IMR-90 (cell line): ENCODE results near the gene PRSS8. TPM values are rescaled to one million over a fixed set of nuclear protein-coding genes. Genes with fewer than 3 reads are reported as not detected.

Experiments
- ATAC-seq: fragments of 200-7000 bp; cut with Tn5 transposase; 2 replicates; pipeline ENCODE4 v1.9.1; 2020; ENCODE audit warnings: low read depth, mild to moderate bottlenecking, moderate library complexity
- BruUV-seq: library from RNA; stranded (reverse); fragments of 400-500 nt; replicated peaks from 2 replicates; lab custom pipeline; 2021; lab: Mats Ljungman, UMichigan
- CTCF ChIA-PET: fragments of 300-600 bp; formaldehyde crosslinking; extraction: SDS; loops from one replicate; lab custom pipeline; 2021; ENCODE audit warnings: antibody characterized with exemption; lab: Yijun Ruan, JAX
- POLR2A ChIA-PET: fragments of 300-600 bp; sonication (Branson Sonifier 250); formaldehyde crosslinking; loops from one replicate; lab custom pipeline; 2022; ENCODE audit warnings: antibody characterized with exemption; ENCODE audit not compliant: unreplicated experiment; lab: Charles Lee
- DNase-seq: peaks from one replicate; pipeline ENCODE4 v3.0.0; 2013
- H2AFZ ChIP-seq: replicated peaks from 2 replicates; pipeline ENCODE3; 2013; ENCODE audit warnings: low read length, mild to moderate bottlenecking; ENCODE audit not compliant: poor library complexity
- H2AK5ac ChIP-seq: 2 replicates; pipeline ENCODE4 v1.6.1; 2013; ENCODE audit warnings: low read depth, low read length, inconsistent platforms
- H2AK9ac ChIP-seq: replicated peaks from 2 replicates; pipeline ENCODE3; 2013; ENCODE audit warnings: mild to moderate bottlenecking, low read depth, low read length, moderate library complexity; ENCODE audit not compliant: poor library complexity
- H2BK120ac ChIP-seq: 2 replicates; pipeline ENCODE4 v1.6.1; 2013; ENCODE audit warnings: low read depth, low read length, inconsistent platforms
- H2BK15ac ChIP-seq: 3 replicates; pipeline ENCODE4 v1.6.1; 2013; ENCODE audit warnings: low read depth, low read length, inconsistent platforms
- H2BK20ac ChIP-seq: 2 replicates; pipeline ENCODE4 v1.6.1; 2013; ENCODE audit warnings: low read depth, mild to moderate bottlenecking, inconsistent platforms, low read length, moderate library complexity
- H2BK5ac ChIP-seq: 2 replicates; pipeline ENCODE4 v1.6.1; 2013; ENCODE audit warnings: mild to moderate bottlenecking, low read depth, low read length, inconsistent platforms; ENCODE audit not compliant: poor library complexity, severe bottlenecking
- H3K14ac ChIP-seq: replicated peaks from 2 replicates; pipeline ENCODE4 v1.6.1; 2013; ENCODE audit warnings: low read depth, low read length, inconsistent platforms
- H3K18ac ChIP-seq: 2 replicates; pipeline ENCODE4 v1.6.1; 2013; ENCODE audit warnings: low read depth, low read length, control low read depth
- H3K23ac ChIP-seq: 2 replicates; pipeline ENCODE4 v1.6.1; 2013; ENCODE audit warnings: low read depth, low read length, inconsistent platforms
- H3K27ac ChIP-seq: 2 replicates; pipeline ENCODE4 v1.5.1; 2013; ENCODE audit warnings: mild to moderate bottlenecking, control low read depth, low read length; ENCODE audit not compliant: insufficient read depth
- H3K27me3 ChIP-seq: 2 replicates; pipeline ENCODE4 v1.6.1; 2013; ENCODE audit warnings: low read length; ENCODE audit not compliant: control insufficient read depth, insufficient read depth
- H3K36me3 ChIP-seq: 2 replicates; pipeline ENCODE4 v1.6.1; 2013; ENCODE audit warnings: low read length, mixed read lengths; ENCODE audit not compliant: control insufficient read depth, insufficient read depth
- H3K4ac ChIP-seq: 2 replicates; pipeline ENCODE4 v1.6.1; 2013; ENCODE audit warnings: low read depth, low read length, inconsistent platforms
- H3K4me1 ChIP-seq: 2 replicates; pipeline ENCODE4 v1.6.1; 2013; ENCODE audit warnings: low read length, mixed read lengths; ENCODE audit not compliant: control insufficient read depth, insufficient read depth
- H3K4me2 ChIP-seq: 2 replicates; pipeline ENCODE4 v1.6.1; 2013; ENCODE audit warnings: low read depth, mild to moderate bottlenecking, control low read depth, low read length, moderate library complexity
- H3K4me3 ChIP-seq: 2 replicates; pipeline ENCODE4 v1.5.1; 2013; ENCODE audit warnings: low read depth, mild to moderate bottlenecking, control low read depth, low read length, moderate library complexity; ENCODE audit not compliant: insufficient read depth
- H3K56ac ChIP-seq: 2 replicates; pipeline ENCODE4 v1.6.1; 2013; ENCODE audit warnings: low read length, inconsistent platforms; ENCODE audit not compliant: insufficient read depth; ENCODE audit errors: extremely low read depth
- H3K79me1 ChIP-seq, 2 experiments: 2 replicates each; pipeline ENCODE4 v1.6.1; 2013; ENCODE audit warnings: low read length in 2 of 2, inconsistent platforms in 1 of 2, low read depth in 1 of 2
- H3K9ac ChIP-seq: 2 replicates; pipeline ENCODE4 v1.6.1; 2013; ENCODE audit warnings: low read depth, low read length, control low read depth
- H3K9me1 ChIP-seq: 2 replicates; pipeline ENCODE4 v1.6.1; 2013; ENCODE audit warnings: low read length, inconsistent platforms; ENCODE audit not compliant: insufficient read depth
- H3K9me3 ChIP-seq: 2 replicates; pipeline ENCODE4 v1.6.1; 2013; ENCODE audit warnings: low read length; ENCODE audit not compliant: control insufficient read depth, insufficient read depth
- H4K20me1 ChIP-seq: 2 replicates; pipeline ENCODE4 v1.6.1; 2013; ENCODE audit warnings: low read length, inconsistent platforms; ENCODE audit not compliant: insufficient read depth
- H4K5ac ChIP-seq: 2 replicates; pipeline ENCODE4 v1.6.1; 2013; ENCODE audit warnings: mild to moderate bottlenecking, low read depth, low read length, control low read depth
- H4K8ac ChIP-seq, 2 experiments: 2 replicates each; pipeline ENCODE4 v1.6.1; 2013; ENCODE audit warnings: low read depth in 2 of 2, low read length in 2 of 2, control low read depth in 1 of 2, inconsistent platforms in 1 of 2
- H4K91ac ChIP-seq: 2 replicates; pipeline ENCODE4 v1.6.1; 2013; ENCODE audit warnings: low read depth, low read length, inconsistent platforms; ENCODE audit not compliant: insufficient read depth
- BHLHE40 ChIP-seq: fragments of 150-350 bp; IDR thresholded peaks from 2 replicates; pipeline ENCODE4 v1.6.1; 2016; ENCODE audit warnings: mild to moderate bottlenecking, low read depth, low read length
- CEBPB ChIP-seq: IDR thresholded peaks from 2 replicates; pipeline ENCODE4 v1.6.1; 2012; ENCODE audit warnings: low read depth, low read length, improper control_type of control experiment
- CHD1 ChIP-seq: IDR thresholded peaks from 2 replicates; pipeline ENCODE4 v1.6.1; 2012; ENCODE audit warnings: low read depth, low read length, improper control_type of control experiment
- ELK1 ChIP-seq: fragments of 150-350 bp; IDR thresholded peaks from 2 replicates; pipeline ENCODE4 v1.6.1; 2016; ENCODE audit warnings: low read depth, mild to moderate bottlenecking, low read length, moderate library complexity, borderline replicate concordance
- MAFK ChIP-seq: IDR thresholded peaks from 2 replicates; pipeline ENCODE4 v1.6.1; 2012; ENCODE audit warnings: low read depth, low read length, improper control_type of control experiment
- NFE2L2 ChIP-seq: fragments of 150-350 bp; IDR thresholded peaks from 2 replicates; pipeline ENCODE4 v1.6.1; 2016; ENCODE audit warnings: low read depth, mild to moderate bottlenecking, low read length
- POLR2A ChIP-seq: IDR thresholded peaks from 2 replicates; pipeline ENCODE4 v1.6.1; 2012; ENCODE audit warnings: mild to moderate bottlenecking, low read depth, low read length
- SMC3 ChIP-seq: fragments of 150-350 bp; IDR thresholded peaks from 2 replicates; pipeline ENCODE4 v1.6.1; 2016; ENCODE audit warnings: low read depth, mild to moderate bottlenecking, antibody characterized with exemption, low read length, moderate library complexity
- WGBS, 2 experiments: methylation state at CpG; one replicate each; pipeline versions ENCODE4 v1.1.5 to v1.1.7; 2013; ENCODE audit warnings: missing lambda C conversion rate in 2 of 2; ENCODE audit not compliant: insufficient read length in 1 of 2; ENCODE audit errors: extremely low coverage in 2 of 2; 5-methylcytosine and 5-hydroxymethylcytosine counted together
- dilution Hi-C: fragments of 300-500 bp; cut with HindIII; formaldehyde crosslinking; loops from one replicate; pipeline ENCODE4 v1.14.3; 2018; ENCODE audit warnings: low sequenced_read_pairs; ENCODE audit not compliant: unreplicated experiment
- in situ Hi-C: fragments of 300-500 bp; cut with MboI; formaldehyde crosslinking; loops from 3 replicates; pipeline ENCODE4 v1.14.3; 2019; ENCODE audit warnings: low sequenced_read_pairs, inconsistent platforms, mixed read lengths
- intact Hi-C: fragments of 100-400 bp; cut with micrococcal nuclease; formaldehyde crosslinking; loops from 2 replicates; pipeline ENCODE4 v1.10.0; 2022
- polyA plus RNA-seq, 3 experiments: library from polyadenylated mRNA; depleted of rRNA; stranded (reverse); fragments of >200 nt; gene quantifications; 2 replicates each; pipeline ENCODE4 v1.2.3, GENCODE V29; 2012; ENCODE audit warnings: low replicate concordance in 1 of 3
- total RNA-seq: library from RNA; depleted of rRNA; stranded (reverse); fragments of >200 nt; gene quantifications from 2 replicates; pipeline ENCODE4 v1.2.3, GENCODE V29; 2012
- TF ChIP-seq, protein P1 (sequence below): conservative IDR thresholded peaks from 2 replicates; pipeline ENCODE4 v1.5.1; 2012; ENCODE audit warnings: mild to moderate bottlenecking, low read depth, low read length, improper control_type of control experiment

The PRSS8 gene
- total and polyA plus RNA-seq, 2 of the 4 experiments (the other 2 are of a cell fraction), result not detected

- no peak for TF ChIP-seq ELK1
Measured at GRCh38 chr16:31179747-31180459, 44.4 kb upstream of the PRSS8 start, which contains the start of gene FUS (continued).

GRCh38 chr16:31179219-31179746 lies 43.8 kb upstream of the PRSS8 start:
- in situ Hi-C loops (no loop called here), dilution Hi-C loops (no loop called here), intact Hi-C loops (no loop called here)
- DNase-seq (no peak), ATAC-seq (peak; percentile 2; the same call in 1 of the 2 replicates)
- Histone ChIP-seq H3K9me3 (no peaks in the 10 kb centered on the region), H2BK5ac (peak overlapping the region; percentile 91), H3K9ac (peak overlapping the region; percentile 99), H3K4me1 (peaks cover 6% of the 10 kb centered on the region; the same call in 1 of the 2 replicates), H3K14ac (peak overlapping the region; percentile 95), H2AFZ (peak overlapping the region; percentile 91), H3K4me3 (peak overlapping the region; percentile 69), H2BK20ac (no peak overlapping the region), H2BK120ac (peak overlapping the region; percentile 59; the same call in 1 of the 2 replicates), H3K27ac (peak overlapping the region; percentile 97), H4K5ac (peak overlapping the region; percentile 74), H3K36me3 (peaks cover 25% of the 10 kb centered on the region), H4K91ac (peak overlapping the region; percentile 84), H2AK9ac (peak overlapping the region; percentile 78), H3K23ac (peak overlapping the region; percentile 78; the same call in 1 of the 2 replicates), H3K4ac (peak overlapping the region; percentile 91), H3K4me2 (peak overlapping the region; percentile 77), H3K27me3 (no peaks in the 10 kb centered on the region), H3K18ac (peak overlapping the region; percentile 74), H4K20me1 (peaks cover 46% of the 10 kb centered on the region), H3K79me1 (peaks cover 0 to 33% of the 10 kb centered on the region in 2 experiments; a peak in 2 of 4 replicates), H3K9me1 (peaks cover 7% of the 10 kb centered on the region; the same call in 1 of the 2 replicates), H4K8ac (peak overlapping the region; percentile 54 to 87), H2AK5ac (peak overlapping the region; percentile 68), H2BK15ac (no peak overlapping the region), H3K56ac (peak overlapping the region; percentile 83; the same call in 1 of the 2 replicates)
- no TSS peak for BruUV-seq
- CTCF ChIA-PET, result no interaction called here
- POLR2A ChIA-PET, result interaction anchor here (0.6 to 2.0 kb wide), 6 partner anchors 13 to 77 kb away, joined by 3 to 9 read pairs (median 6); no protein-coding TSS in a partner anchor
- WGBS, 2 experiments, result 4% methylated on average over 10 of the region's 27 CpGs; no CpG with 5 or more reads in 1 of the 2 experiments
- TF ChIP-seq POLR2A, result no peak
- no peak for TF ChIP-seq SMC3
- TF ChIP-seq MAFK, result no peak
- TF ChIP-seq CEBPB, result no peak
- no peak for TF ChIP-seq ELK1
- TF ChIP-seq, protein P1, sequence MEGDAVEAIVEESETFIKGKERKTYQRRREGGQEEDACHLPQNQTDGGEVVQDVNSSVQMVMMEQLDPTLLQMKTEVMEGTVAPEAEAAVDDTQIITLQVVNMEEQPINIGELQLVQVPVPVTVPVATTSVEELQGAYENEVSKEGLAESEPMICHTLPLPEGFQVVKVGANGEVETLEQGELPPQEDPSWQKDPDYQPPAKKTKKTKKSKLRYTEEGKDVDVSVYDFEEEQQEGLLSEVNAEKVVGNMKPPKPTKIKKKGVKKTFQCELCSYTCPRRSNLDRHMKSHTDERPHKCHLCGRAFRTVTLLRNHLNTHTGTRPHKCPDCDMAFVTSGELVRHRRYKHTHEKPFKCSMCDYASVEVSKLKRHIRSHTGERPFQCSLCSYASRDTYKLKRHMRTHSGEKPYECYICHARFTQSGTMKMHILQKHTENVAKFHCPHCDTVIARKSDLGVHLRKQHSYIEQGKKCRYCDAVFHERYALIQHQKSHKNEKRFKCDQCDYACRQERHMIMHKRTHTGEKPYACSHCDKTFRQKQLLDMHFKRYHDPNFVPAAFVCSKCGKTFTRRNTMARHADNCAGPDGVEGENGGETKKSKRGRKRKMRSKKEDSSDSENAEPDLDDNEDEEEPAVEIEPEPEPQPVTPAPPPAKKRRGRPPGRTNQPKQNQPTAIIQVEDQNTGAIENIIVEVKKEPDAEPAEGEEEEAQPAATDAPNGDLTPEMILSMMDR, result no peak
- no peak for TF ChIP-seq CHD1
- TF ChIP-seq BHLHE40, result no peak
- no peak for TF ChIP-seq NFE2L2
